Liver (tissue), 9 donors: ENCODE measurements around the gene INSYN1. TPM values are rescaled to one million over a fixed set of nuclear protein-coding genes. Genes with fewer than 3 reads are reported as not detected.

Experiments used
- DNase-seq: peaks from one replicate; pipeline ENCODE4 v3.0.0-alpha.2; 2017; ENCODE audit warnings: low spot score
- H3K27ac ChIP-seq, 2 donors: one replicate each; pipeline ENCODE4 v1.7.0; 2013; ENCODE audit warnings: inconsistent platforms in 2 of 2, low read length in 2 of 2, control low read depth in 1 of 2, low read depth in 1 of 2, mild to moderate bottlenecking in 1 of 2
- H3K27me3 ChIP-seq, 4 donors: one replicate each; pipeline versions ENCODE4 v1.6.1 to v1.7.0; 2013; ENCODE audit warnings: low read length in 3 of 4, inconsistent platforms in 1 of 4, mild to moderate bottlenecking in 1 of 4, moderate library complexity in 1 of 4; ENCODE audit not compliant: control insufficient read depth in 4 of 4, insufficient read depth in 4 of 4
- H3K36me3 ChIP-seq, 4 donors: one replicate each; pipeline versions ENCODE4 v1.6.1 to v1.7.0; 2013; ENCODE audit warnings: low read length in 3 of 4, mild to moderate bottlenecking in 3 of 4, low read depth in 1 of 4, moderate library complexity in 1 of 4; ENCODE audit not compliant: control insufficient read depth in 4 of 4, insufficient read depth in 3 of 4
- H3K4me1 ChIP-seq, 4 donors: one replicate each; pipeline versions ENCODE4 v1.6.1 to v1.7.0; 2013; ENCODE audit warnings: low read length in 3 of 4, mild to moderate bottlenecking in 3 of 4, moderate library complexity in 1 of 4; ENCODE audit not compliant: control insufficient read depth in 4 of 4, insufficient read depth in 4 of 4
- H3K4me3 ChIP-seq, 3 donors: one replicate each; pipeline versions ENCODE4 v1.6.1 to v1.7.0; 2013; ENCODE audit warnings: low read length in 3 of 3, control low read depth in 1 of 3, low read depth in 1 of 3, mild to moderate bottlenecking in 1 of 3
- H3K9ac ChIP-seq, 2 donors: one replicate each; pipeline ENCODE4 v1.7.0; 2013; ENCODE audit warnings: low read length in 2 of 2, mild to moderate bottlenecking in 2 of 2, moderate library complexity in 2 of 2, control low read depth in 1 of 2, low read depth in 1 of 2
- H3K9me3 ChIP-seq, 4 donors: one replicate each; pipeline versions ENCODE4 v1.6.1 to v1.7.0; 2013; ENCODE audit warnings: low read length in 3 of 4; ENCODE audit not compliant: control insufficient read depth in 4 of 4
- EGR1 ChIP-seq, 2 donors: IDR thresholded peaks; 2 replicates each; pipeline ENCODE4 v1.6.1; 2016 to 2018; ENCODE audit warnings: antibody characterized with exemption in 2 of 2, low read depth in 2 of 2
- FOXA1 ChIP-seq: IDR thresholded peaks from 2 replicates; pipeline ENCODE4 v1.6.1; 2016; ENCODE audit warnings: antibody characterized with exemption
- GABPA ChIP-seq, 2 donors: IDR thresholded peaks in 1 of 2; conservative IDR thresholded peaks in 1 of 2; 2 replicates each; pipeline ENCODE4 v1.6.1; 2016; ENCODE audit warnings: antibody characterized with exemption in 2 of 2, mild to moderate bottlenecking in 1 of 2, moderate library complexity in 1 of 2
- HNF4A ChIP-seq, 2 donors: conservative IDR thresholded peaks; 2 replicates each; pipeline ENCODE4 v1.6.1; 2016; ENCODE audit warnings: antibody characterized with exemption in 2 of 2, mild to moderate bottlenecking in 2 of 2
- HNF4G ChIP-seq: IDR thresholded peaks from 2 replicates; pipeline ENCODE4 v1.6.1; 2016; ENCODE audit warnings: antibody characterized with exemption
- JUND ChIP-seq, 2 donors: IDR thresholded peaks; 2 replicates each; pipeline ENCODE4 v1.6.1; 2016; ENCODE audit warnings: antibody characterized with exemption in 2 of 2
- NR2F2 ChIP-seq: IDR thresholded peaks from 2 replicates; pipeline ENCODE4 v1.6.1; 2016; ENCODE audit warnings: antibody characterized with exemption
- RAD21 ChIP-seq, 2 donors: IDR thresholded peaks; 2 replicates each; pipeline ENCODE4 v1.6.1; 2016; ENCODE audit warnings: antibody characterized with exemption in 2 of 2, mild to moderate bottlenecking in 2 of 2
- RXRA ChIP-seq, 2 donors: IDR thresholded peaks; 2 replicates each; pipeline ENCODE4 v1.6.1; 2017 to 2018; ENCODE audit warnings: antibody characterized with exemption in 2 of 2, mild to moderate bottlenecking in 1 of 2
- SP1 ChIP-seq: IDR thresholded peaks from 2 replicates; pipeline ENCODE4 v1.6.1; 2018; ENCODE audit warnings: antibody characterized with exemption, mild to moderate bottlenecking
- TAF1 ChIP-seq: conservative IDR thresholded peaks from 2 replicates; pipeline ENCODE4 v1.6.1; 2016; ENCODE audit warnings: antibody characterized with exemption, mild to moderate bottlenecking
- YY1 ChIP-seq: IDR thresholded peaks from 2 replicates; pipeline ENCODE4 v1.6.1; 2016; ENCODE audit warnings: antibody characterized with exemption, mild to moderate bottlenecking
- WGBS: extraction: QIAGEN DNeasy Blood & Tissue Kit; methylation state at CpG from one replicate; pipeline ENCODE4 v1.1.7; 2013; 5-methylcytosine and 5-hydroxymethylcytosine counted together
- polyA plus RNA-seq, 2 donors: library from polyadenylated mRNA; stranded (reverse) in 1 of 2; unstranded in 1 of 2; fragments of 200-250 nt in 1 of 2; fragments of >200 nt in 1 of 2; fragmentation: Nextera tagmentation in 1 of 2; extraction: Ambion mirVana in 1 of 2; gene quantifications; one replicate each; pipeline versions ENCODE4 v1.2.1 to v1.2.3, GENCODE V29; 2013 to 2015
- total RNA-seq, 2 donors: library from RNA; depleted of rRNA; stranded (reverse); fragments of >200 nt; gene quantifications; one replicate each; pipeline ENCODE4 v1.2.3, GENCODE V29; 2014
- TF ChIP-seq, protein P1 (sequence below): IDR thresholded peaks from 2 replicates; pipeline ENCODE4 v1.6.1; 2016; ENCODE audit warnings: antibody characterized with exemption
- TF ChIP-seq, protein P2 (sequence below): IDR thresholded peaks from 2 replicates; pipeline ENCODE4 v1.6.1; 2016; ENCODE audit warnings: antibody characterized with exemption
- TF ChIP-seq, protein P3 (sequence below): fragments of 150-350 bp; IDR thresholded peaks from 2 replicates; pipeline ENCODE4 v1.5.1; 2017; ENCODE audit warnings: improper control_type of control experiment, low read depth, low read length; ENCODE audit not compliant: missing input control
- TF ChIP-seq, protein P4 (sequence below): IDR thresholded peaks from 2 replicates; pipeline ENCODE4 v1.6.1; 2016; ENCODE audit warnings: antibody characterized with exemption, mild to moderate bottlenecking
- TF ChIP-seq, protein P5 (sequence below): IDR thresholded peaks from 2 replicates; pipeline ENCODE4 v1.6.1; 2016; ENCODE audit warnings: antibody characterized with exemption
- donor health status: healthy.
- donor health status: healthy.
- donor health status: healthy.
- donor health status: healthy.
- donor health status: healthy.

INSYN1 gene
- total and polyA plus RNA-seq, 4 donors: 0.16 to 0.37 (median 0.25) TPM; not detected in 1

DNA sequence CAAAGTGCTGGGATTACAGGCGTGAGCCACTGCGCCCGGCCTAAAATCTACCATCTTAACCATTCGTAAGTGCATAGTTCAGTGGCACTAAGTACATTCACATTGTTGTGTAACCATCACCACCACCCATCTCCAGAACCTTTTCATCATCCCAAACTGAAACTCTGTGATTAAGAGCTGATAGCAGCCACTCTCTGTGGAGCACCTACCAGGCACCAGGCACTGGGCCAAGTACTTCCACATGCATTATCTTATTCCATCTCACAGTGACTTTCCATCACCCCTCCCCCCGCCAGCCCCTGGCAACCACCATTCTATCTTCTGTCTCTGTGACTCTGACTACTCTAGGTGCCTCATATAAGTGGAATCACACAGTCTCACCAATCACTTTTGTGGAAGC lies 2.3 kb upstream of the INSYN1 start:
- DNase-seq: no peak
- WGBS: 85% methylated on average over 5 of the region's 5 CpGs
- Histone ChIP-seq H3K9ac (no peak overlapping the region), H3K36me3 (no peaks in the 10 kb centered on the region), H3K4me3 (no peak overlapping the region), H3K27ac (no peak overlapping the region), H3K4me1 (peaks cover 4 to 9% (median 4%) of the 10 kb centered on the region in 4 donors), H3K9me3 (no peaks in the 10 kb centered on the region), H3K27me3 (peaks cover 0 to 11% (median 6%) of the 10 kb centered on the region in 4 donors)
- TF ChIP-seq JUND (IDR thresholded peaks at IDR 0.05) (no peak), SP1 (no peak), NR2F2 (no peak), FOXA1 (no peak)
- TF ChIP-seq, protein P1, sequence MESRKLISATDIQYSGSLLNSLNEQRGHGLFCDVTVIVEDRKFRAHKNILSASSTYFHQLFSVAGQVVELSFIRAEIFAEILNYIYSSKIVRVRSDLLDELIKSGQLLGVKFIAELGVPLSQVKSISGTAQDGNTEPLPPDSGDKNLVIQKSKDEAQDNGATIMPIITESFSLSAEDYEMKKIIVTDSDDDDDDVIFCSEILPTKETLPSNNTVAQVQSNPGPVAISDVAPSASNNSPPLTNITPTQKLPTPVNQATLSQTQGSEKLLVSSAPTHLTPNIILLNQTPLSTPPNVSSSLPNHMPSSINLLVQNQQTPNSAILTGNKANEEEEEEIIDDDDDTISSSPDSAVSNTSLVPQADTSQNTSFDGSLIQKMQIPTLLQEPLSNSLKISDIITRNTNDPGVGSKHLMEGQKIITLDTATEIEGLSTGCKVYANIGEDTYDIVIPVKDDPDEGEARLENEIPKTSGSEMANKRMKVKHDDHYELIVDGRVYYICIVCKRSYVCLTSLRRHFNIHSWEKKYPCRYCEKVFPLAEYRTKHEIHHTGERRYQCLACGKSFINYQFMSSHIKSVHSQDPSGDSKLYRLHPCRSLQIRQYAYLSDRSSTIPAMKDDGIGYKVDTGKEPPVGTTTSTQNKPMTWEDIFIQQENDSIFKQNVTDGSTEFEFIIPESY: no peak
- TF ChIP-seq, protein P2, sequence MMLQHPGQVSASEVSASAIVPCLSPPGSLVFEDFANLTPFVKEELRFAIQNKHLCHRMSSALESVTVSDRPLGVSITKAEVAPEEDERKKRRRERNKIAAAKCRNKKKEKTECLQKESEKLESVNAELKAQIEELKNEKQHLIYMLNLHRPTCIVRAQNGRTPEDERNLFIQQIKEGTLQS: no peak
- TF ChIP-seq, protein P3, sequence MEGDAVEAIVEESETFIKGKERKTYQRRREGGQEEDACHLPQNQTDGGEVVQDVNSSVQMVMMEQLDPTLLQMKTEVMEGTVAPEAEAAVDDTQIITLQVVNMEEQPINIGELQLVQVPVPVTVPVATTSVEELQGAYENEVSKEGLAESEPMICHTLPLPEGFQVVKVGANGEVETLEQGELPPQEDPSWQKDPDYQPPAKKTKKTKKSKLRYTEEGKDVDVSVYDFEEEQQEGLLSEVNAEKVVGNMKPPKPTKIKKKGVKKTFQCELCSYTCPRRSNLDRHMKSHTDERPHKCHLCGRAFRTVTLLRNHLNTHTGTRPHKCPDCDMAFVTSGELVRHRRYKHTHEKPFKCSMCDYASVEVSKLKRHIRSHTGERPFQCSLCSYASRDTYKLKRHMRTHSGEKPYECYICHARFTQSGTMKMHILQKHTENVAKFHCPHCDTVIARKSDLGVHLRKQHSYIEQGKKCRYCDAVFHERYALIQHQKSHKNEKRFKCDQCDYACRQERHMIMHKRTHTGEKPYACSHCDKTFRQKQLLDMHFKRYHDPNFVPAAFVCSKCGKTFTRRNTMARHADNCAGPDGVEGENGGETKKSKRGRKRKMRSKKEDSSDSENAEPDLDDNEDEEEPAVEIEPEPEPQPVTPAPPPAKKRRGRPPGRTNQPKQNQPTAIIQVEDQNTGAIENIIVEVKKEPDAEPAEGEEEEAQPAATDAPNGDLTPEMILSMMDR: no peak

DNA sequence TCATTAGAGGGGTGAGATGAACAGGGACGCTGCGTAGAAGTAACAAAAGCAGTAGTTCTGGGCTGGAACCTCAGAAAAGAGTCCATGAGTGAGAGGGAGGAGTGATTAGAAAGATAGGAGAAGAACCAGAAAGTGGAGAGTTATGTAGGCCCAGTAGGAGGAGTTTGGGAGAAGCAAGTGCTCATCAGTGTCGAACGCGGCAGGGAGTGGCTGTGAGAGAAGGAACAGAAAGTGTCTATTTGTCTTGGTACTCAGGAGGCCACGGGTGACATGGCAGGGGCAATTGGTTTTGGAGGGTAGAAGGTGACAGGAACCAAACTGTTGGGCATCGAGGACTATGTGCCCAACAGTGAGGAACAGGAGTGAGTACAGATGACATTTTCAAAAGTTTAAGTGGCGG lies 1.3 kb upstream of the INSYN1 start:
- peaks cover 0 to 7% (median 6%) of the 10 kb centered on the region in 4 donors for H3K27me3 ChIP-seq
- H3K4me1 ChIP-seq: peaks cover 4 to 9% (median 4%) of the 10 kb centered on the region in 4 donors
- WGBS: 79% methylated on average over 8 of the region's 8 CpGs
- H3K36me3 ChIP-seq: no peaks in the 10 kb centered on the region
- H3K9me3 ChIP-seq: no peaks in the 10 kb centered on the region
- TF ChIP-seq TAF1 (no peak), RXRA (IDR thresholded peaks at IDR 0.05) (no peak), NR2F2 (no peak), RAD21 (IDR thresholded peaks at IDR 0.05) (no peak), EGR1 (IDR thresholded peaks at IDR 0.05; ENCODE audit: low read depth in 2 of 2) (no peak), FOXA1 (no peak), HNF4G (no peak), YY1 (no peak), HNF4A (conservative IDR thresholded peaks at IDR 0.05) (no peak), GABPA (IDR thresholded peaks at IDR 0.05 in 1 of 2, conservative IDR thresholded peaks at IDR 0.05 in 1 of 2) (no peak)
- TF ChIP-seq, protein P4, sequence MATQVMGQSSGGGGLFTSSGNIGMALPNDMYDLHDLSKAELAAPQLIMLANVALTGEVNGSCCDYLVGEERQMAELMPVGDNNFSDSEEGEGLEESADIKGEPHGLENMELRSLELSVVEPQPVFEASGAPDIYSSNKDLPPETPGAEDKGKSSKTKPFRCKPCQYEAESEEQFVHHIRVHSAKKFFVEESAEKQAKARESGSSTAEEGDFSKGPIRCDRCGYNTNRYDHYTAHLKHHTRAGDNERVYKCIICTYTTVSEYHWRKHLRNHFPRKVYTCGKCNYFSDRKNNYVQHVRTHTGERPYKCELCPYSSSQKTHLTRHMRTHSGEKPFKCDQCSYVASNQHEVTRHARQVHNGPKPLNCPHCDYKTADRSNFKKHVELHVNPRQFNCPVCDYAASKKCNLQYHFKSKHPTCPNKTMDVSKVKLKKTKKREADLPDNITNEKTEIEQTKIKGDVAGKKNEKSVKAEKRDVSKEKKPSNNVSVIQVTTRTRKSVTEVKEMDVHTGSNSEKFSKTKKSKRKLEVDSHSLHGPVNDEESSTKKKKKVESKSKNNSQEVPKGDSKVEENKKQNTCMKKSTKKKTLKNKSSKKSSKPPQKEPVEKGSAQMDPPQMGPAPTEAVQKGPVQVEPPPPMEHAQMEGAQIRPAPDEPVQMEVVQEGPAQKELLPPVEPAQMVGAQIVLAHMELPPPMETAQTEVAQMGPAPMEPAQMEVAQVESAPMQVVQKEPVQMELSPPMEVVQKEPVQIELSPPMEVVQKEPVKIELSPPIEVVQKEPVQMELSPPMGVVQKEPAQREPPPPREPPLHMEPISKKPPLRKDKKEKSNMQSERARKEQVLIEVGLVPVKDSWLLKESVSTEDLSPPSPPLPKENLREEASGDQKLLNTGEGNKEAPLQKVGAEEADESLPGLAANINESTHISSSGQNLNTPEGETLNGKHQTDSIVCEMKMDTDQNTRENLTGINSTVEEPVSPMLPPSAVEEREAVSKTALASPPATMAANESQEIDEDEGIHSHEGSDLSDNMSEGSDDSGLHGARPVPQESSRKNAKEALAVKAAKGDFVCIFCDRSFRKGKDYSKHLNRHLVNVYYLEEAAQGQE: no peak
- TF ChIP-seq, protein P3: no peak
- TF ChIP-seq, protein P5, sequence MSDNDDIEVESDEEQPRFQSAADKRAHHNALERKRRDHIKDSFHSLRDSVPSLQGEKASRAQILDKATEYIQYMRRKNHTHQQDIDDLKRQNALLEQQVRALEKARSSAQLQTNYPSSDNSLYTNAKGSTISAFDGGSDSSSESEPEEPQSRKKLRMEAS: no peak
- TF ChIP-seq, protein P2: no peak
- TF ChIP-seq, protein P1: no peak
- no peak overlapping the region for H3K9ac ChIP-seq
- H3K4me3 ChIP-seq: no peak overlapping the region
- H3K27ac ChIP-seq: no peak overlapping the region
- DNase-seq: no peak
